GM19397 (cell line): ENCODE data around the gene GAB2.

ENCODE experiments used
- ATAC-seq: cut with Tn5 transposase; IDR thresholded peaks from one replicate; pipeline ENCODE4 v1.9.1; 2021; ENCODE audit warnings: mild to moderate bottlenecking, moderate library complexity; ENCODE audit not compliant: unreplicated experiment

Gene GAB2

DNA sequence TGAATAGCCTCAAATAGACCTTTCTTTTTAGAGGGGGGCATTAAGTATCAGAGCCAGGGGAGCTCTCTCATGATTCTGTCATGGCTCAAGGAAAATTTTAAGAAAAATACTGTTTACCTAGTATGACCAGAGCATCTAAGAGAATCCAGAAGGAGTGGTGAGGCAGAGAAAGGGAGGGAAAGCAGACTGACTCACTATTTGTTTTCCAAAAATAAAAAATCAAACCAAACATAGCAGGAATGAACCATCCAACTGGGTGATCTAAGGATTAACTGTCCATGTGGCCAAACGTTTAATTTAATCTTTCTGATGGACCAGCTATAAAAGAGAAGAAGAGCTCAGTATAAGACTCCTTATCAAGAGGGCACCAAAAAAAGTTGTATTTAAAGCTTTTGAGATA lies 70.8 kb downstream of the GAB2 start:
- no peak for ATAC-seq

DNA sequence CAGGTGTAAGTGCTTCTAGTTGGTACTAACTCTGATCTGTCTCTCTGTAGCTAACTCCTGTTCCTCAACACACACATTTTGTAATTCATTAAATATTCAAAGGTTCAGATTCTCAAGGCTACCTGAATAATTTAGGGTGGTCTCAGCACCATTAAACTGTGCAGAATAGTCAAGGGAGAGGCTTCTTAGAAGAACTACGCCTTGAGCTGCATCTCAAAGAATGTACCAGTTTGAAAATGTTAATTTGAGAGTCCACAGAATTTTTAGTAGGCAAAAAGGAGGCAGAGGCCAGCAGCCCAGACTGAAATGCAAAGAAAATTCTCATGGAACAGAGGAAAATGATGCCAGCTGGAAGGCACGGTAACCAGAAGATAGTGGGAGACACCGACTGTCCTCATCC lies 72.2 kb downstream of the GAB2 start:
- no peak for ATAC-seq

DNA sequence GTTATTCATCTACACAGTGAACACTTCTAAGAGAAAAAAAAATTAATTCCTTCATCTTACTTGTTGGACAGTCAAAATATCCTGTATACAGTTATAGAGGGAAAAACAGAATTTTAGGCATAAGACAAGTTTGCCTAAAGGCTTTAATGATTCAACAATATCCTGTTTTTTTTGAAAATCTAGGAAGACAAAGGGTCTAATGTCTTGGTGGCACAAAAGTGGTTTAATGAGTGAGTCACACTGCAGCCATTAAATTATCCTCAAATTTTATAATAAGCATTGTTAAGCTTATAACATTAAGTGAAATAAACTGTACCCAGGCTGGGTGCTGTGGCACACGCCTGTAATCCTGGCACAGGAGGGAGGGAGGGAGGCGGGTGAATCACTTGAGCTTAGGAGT lies 72.9 kb downstream of the GAB2 start:
- ATAC-seq: no peak

DNA sequence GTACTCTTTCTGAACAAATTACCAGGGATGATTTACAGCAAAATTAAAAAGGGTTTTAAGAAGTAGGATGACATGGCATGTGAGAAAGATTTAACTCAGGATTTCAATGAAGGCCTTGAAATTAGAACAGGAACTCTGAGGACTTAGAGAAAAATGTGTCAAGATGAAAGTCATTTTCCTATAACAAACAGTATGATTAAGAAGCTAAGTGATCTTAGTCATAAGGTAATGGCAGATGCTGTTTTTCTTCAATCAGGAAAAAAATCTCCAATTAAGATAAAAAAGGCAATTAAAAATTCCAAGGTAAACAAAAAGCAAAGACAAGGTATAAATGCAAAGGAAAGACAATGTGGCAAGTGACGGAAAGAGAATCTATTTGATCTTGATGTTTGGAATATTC lies 73.5 kb downstream of the GAB2 start:
- no peak for ATAC-seq

DNA sequence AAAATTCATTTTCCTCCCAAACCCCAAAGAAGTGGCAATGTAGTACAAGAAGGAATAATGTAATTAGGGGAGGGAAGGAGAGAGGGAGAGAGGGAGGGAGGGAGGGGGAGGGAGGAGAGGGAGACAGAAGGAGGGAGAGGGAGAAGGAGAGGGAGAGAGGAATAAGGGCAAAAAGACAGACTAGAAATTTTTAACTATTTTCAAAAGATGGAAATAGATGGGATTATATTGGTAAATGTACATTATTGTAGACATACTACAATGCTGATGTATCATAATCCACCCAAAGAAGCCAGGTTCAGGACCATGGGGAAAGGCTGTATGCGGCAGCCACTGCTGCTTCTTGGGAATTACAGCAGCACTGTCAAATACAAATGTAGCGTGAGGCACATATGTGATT lies 74.3 kb downstream of the GAB2 start:
- no peak for ATAC-seq

DNA sequence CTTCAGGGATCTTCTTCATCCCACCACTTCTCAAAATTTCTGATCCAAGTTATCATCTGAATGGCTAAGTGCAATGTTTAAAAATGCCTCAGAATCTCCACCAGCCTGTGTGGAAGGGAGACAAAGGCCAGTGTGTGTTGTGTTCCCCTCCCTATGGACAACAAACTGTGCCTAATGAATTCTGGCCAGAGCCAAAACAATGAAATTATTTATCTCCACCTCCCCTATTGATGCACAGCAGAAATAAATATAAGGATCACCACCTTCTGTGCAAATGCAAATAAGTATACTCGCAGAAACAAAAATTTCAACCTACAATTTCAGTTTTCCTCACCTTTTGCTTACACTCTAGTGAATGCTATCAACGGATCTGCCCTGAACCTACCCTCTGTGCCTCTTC lies 75.8 kb downstream of the GAB2 start:
- no peak for ATAC-seq

DNA sequence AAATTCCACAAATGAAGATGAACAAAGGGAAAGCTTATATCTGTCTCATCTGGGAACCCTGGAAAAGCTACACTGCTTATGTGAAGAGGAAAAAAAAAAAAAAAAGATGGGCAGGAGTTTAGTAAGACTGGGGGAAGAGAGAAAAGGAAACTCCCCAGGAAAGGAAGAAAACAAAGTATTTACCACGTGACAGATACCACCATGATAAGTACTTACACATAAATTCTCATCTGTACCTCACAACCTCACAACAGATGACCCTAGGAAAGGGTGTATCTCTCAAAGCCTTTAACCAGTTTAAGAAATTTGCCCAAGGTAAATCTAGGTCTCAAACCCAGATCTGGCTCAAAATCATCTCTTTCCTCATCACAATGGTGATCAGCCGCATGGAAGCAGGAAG lies 77.1 kb downstream of the GAB2 start:
- ATAC-seq: no peak

DNA sequence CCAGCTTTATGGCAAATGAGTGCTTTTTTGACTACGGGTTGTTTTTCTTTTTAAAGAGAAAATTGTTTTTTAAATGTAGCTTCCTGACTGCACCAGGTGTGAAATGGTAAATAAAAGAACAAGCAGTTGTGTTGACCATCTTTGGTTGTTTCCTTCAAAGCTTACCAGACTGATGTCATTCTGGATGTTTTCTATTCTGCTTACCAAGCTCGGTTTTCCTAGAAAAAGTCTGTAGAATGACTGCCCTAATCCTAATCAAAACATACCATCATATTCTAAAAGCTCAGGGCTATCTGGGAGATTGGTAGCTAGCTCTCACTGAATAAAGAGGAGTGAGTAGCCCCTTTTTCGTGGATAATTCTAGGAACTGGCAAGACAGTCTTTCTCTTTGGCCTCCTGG lies 77.7 kb downstream of the GAB2 start:
- no peak for ATAC-seq

DNA sequence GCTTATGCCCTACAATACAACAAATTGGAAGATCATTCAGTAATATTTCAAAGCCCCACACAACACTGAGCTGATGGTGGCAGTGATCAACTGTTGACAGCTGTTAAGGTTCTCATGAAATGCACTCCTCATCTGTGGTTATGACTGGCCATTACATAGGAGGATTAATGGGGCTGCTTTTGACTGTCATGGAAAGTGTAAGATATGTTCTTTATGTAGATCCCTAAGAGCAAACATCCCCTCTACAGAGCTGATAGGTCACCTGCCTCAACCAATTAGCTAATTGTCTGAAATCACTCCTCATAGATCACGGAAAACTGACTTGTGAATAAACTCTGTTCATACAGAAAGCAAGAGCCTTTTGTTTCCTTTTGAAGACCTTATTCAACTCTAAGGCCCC lies 78.1 kb downstream of the GAB2 start:
- no peak for ATAC-seq

DNA sequence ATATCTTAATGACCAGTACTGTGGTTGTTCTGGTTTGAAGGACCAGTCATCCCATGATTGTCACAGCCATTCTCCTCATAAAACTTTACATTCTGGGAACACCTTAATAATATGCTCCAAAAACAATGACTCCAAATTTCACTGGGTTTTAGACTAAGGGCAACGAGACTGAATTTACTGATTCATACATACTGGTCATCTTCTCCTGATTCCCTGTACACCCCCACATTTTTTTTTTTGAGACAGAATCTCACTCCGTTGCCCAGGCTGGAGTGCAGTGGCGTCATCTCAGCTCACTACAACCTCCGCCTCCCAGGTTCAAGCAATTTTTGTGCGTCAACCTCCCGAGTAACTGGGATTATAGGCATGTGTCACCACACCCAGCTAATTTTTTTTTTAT lies 78.9 kb downstream of the GAB2 start:
- ATAC-seq: no peak

DNA sequence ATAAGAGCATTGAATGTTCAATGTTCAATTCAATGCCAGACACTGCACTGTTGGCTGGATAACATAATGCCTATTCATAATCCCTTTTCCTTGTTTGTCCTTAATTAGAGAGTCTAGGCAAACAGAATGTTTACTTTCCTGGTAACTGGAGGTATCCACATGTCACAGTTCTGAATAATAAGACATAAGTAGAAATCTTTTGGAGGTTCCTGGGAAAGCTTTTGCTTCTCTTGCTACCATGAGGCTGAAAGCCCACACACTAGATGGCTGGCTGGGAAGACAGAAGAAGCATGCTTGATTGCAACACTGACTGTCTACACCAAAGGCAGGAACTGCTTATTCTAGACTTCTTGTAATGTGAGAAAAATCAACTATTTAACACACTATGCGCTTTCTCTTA lies 79.5 kb downstream of the GAB2 start:
- no peak for ATAC-seq

DNA sequence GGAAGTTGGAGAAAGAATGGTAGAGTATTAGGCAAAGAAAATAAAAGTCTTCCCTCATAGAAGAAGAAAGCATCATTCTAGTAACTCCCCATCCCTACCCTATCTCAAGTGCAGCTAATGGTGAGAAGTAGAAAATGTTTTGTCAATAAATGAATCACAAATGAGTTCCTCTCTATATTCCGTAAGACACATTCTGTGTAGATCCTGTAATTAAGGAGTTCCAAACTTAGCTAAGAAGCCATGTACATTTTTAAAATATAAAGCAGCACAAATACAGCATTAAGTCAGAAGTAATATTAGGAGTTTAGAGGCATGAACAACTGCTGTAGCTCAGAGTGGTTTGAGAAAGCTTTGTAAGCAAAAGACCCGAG lies 80.1 kb downstream of the GAB2 start:
- no peak for ATAC-seq

DNA sequence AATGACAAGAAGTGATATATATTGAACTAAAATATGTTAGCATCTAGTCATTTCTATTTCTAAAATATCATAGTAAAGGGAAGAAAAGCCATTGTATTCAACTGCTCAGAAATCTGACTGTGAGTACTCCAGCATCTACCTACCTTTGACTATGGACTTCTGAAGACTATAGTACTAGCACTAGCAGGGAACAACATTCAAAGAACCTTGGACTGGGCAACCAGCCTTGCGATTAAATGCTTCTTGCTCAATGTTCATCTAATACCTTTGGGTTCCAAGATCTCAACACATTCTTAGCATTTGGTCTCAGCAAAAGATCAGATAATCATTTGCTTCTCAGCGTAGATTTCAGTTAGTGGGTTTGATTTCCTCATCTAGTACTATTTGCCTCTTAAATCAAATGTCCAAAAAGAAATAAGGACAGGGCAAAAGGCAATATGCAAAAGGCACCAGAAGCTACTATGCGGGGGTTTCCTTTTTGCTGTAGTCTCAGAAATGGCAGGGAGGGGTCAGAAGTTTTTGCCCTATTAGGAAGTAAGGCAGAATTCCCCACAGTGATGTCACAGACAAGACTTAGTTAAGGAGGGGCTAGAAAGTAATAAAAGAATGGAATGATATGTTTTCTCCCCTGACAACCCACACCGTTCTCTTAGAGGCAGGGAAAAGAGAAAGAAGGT lies 80.6 kb downstream of the GAB2 start:
- ATAC-seq: no peak

DNA sequence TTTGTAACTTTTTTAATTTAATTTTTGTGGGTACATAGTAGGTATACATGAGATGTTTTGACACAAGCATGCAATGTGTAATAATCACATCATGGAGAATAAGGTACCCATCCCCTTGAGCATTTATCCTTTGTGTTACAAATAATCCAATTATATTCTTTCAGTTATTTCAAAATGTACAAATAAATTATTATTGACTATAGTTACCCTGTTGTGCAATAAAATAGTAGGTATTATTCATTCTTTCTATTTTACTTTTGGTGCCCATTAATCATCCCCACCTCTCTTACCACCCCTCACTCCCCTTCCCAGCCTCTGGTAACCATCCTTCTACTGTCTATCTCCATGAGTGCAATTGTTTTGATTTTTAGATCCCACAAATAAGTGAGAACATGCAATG lies 83.5 kb downstream of the GAB2 start:
- ATAC-seq: no peak

DNA sequence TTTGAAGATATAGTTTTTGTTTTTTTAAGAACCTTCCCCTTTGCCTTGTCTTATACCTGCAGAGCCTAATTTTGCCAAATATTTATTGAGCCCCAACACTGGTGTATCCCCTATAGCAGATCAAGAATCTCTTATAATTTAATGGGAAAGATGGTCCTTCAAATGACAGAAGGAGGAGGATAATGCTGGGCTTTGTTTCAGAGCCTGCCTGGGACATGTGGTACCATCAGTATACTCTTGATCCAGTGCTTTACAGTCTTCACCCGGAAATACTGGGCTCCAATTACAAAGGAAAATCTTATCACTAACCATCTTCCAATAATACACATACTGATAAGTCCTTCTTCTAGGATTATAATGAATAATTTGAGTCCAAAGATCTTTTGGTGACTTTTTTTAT lies 84.7 kb downstream of the GAB2 start:
- no peak for ATAC-seq

DNA sequence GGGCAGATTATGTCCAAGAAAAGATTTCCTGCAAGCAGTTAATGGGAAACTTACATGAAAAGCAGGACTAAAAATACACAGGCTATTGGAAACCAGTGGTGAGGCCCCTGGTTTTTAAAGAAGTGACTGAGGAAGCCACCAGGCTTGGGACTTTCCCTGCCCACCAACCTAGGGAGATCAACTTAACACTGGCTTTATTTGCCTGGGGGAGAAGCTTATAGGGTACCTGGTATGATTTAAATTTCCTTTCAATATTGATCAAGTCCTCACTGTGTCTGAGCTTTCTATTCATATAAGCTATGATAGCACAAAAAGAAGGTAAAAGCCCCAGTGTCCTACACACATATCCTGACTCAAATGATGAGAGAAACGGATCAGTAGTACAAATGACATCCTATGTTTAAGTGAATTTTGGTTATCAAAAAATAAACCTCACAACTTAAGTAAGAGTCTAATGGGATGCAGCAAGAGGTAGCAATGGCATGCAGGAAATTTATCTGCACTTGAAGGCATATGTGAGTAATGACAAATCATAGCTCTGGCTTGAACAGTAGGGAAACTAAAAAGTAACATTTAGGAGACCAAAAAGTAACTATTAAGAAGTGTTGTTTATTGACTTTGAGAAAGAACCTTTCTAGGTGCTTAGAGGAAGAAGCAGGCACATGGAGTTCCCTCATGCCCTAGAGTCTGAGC lies 85.3 kb downstream of the GAB2 start:
- no peak for ATAC-seq

DNA sequence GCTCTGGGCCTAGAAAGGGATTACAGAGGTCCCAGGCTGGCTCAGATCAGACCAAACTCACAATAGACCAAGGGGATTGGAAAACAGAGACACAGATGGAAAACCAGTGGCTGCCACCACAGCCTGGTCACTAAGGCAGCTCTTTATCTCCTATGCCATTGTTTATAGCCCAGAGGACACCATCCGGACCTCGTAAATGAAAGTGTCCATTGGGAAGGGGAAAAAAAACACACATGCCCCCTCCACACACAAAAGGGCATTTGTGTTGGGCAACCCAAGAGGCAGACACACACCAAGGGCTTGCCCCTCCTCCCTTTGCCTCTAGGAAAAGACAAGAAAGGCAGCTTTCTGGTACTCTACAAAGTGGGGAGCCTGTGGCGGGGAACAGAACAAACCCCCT lies 85.9 kb downstream of the GAB2 start:
- no peak for ATAC-seq

DNA sequence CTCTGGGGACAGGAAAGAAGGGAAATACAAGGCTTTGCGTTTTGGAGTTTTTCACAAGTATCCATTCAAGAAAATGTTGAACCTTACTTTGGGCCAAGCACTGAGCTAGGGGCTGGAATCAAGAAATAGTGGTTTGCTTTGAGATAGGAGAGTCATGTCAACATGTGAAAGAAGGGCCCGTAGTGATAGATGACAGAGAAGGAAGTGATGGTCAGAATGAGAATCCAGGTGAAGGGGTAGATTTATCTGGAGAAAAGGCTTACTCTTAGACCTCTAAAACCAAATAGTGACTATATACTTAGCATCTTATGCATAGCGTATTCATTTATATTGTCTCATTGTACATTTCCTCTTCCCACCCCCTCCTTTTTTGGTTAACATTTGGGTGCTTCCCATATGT lies 87.3 kb downstream of the GAB2 start:
- no peak for ATAC-seq

DNA sequence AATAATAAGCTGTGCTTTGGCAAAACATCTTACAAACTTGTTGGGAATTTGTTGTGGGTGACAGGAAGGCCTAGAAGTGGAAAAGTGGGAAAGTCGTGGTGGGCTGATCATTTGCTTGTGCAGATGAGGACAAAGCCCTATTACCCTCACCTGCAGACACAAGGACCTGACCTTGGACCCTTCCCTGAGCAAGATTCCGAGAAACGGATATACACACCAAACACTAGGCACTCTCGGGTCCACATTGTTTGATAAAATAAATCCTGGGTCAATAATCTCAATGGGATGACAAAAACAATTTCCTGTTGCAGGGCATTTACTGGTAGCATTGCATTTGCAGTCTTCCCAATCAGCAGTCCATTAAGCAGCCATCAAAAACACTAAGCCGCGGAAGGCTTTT lies 89.7 kb downstream of the GAB2 start:
- ATAC-seq: no peak

DNA sequence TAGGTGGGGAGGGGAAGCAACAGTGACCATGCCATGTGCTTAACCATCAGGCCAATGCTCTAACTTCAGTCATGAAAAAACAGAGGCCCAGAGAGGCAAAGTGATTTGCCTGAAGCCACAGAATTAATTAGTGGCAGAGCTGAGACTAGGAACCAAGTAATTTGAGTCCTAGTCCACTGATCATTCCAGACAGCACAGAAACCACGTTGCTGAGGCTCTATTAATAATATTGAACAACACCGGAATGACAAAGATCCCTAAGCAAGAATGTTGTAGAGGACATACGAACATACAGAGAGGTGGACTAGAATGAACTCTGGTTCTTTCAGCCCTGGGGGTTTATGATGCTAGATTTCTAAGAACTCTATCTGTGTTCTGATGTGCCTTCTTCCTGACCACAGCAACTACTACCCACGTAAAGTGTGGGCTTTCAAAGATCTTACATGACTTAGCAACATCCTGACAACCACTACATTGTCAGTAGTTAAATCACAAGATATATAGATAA lies 92.3 kb downstream of the GAB2 start:
- ATAC-seq: no peak

DNA sequence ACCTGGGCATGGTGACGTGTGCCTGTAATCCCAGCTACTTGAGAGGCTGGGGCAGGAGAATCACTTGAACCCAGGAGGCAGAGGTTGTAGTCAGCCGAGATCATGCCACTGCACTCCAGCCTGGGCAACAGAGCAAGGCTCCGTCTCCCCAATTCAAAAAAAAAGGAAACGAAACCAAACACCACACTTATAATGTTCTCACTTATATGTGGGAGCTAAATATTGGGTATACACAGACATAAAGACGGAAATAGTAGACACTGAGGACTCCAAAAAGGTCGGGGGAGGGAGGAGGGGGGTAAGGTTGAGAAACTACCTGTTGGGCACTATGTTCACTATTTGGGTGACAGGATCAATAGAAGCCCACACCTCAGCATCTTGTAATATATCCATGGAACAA lies 94.3 kb downstream of the GAB2 start:
- ATAC-seq: no peak

DNA sequence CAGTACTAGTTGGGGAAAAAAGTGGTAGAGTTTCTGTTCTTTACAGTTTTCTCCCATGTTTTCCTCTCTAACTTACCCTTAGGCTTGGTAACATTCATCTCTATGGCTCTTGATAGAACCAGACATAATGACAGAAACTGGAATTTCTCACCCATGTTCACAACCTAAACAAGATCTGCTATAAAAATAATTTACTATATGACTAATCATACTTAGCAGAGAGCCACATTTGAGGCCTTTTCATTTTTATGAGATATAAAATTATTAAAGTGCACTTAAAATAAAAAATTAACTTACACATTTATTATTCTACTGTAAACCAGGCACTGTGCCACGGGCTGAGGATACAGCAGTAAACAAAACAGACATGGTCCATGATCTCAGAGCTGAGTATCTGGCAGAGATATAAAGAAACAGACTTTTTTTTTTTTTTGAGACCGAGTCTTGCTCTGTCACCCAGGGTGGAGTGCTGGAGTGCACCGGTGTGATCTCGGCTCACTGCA lies 98.1 kb downstream of the GAB2 start:
- no peak for ATAC-seq
